Umbilical cord (tissue), 2 donors: ENCODE measurements around the gene SCAND1. TPM values are rescaled to one million over a fixed set of nuclear protein-coding genes. Genes with fewer than 3 reads are reported as not detected.
"Not testable (repeated sequence)": the region's sequence is repeated elsewhere in the genome, so short reads cannot be mapped to it uniquely, and the experiment has no call there.

Experiments used
- DNase-seq: peaks from one replicate; pipeline ENCODE4 v3.0.0-alpha.2; 2015; ENCODE audit warnings: low spot score
- total RNA-seq: library from RNA; depleted of rRNA; stranded (reverse); fragments of >200 nt; gene quantifications from one replicate; pipeline ENCODE4 v1.2.3, GENCODE V29; 2014; ENCODE audit warnings: low replicate concordance; ENCODE audit not compliant: insufficient read depth

Gene SCAND1
- total RNA-seq, 1 donor from 2014 or later: 21.4 TPM

DNA sequence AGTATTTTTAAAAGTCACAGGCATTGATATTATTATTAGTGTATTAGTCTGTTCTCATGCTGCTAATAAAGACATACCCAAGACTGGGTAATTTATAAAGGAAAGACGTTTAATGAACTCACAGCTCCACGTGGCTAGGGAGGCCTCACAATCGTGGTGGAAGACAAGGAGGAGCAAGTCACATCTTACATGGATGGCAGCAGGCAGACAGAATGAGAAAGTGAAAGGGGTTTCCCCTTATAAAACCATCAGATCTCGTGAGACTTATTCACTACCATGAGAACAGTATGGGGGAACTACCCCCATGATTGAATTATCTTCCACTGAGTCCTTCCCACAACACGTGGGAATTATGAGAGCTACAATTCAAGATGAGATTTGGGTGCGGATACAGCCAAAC lies 5.0 kb upstream of the SCAND1 start:
- not testable (repeated sequence) for DNase-seq

- no peak for DNase-seq
These were observed 2.3 kb upstream of the SCAND1 start for GRCh38 chr20:35956616-35957015.

GRCh38 chr20:35954907-35955251 lies 577 bp upstream of the SCAND1 start:
- DNase-seq: no peak

- DNase-seq: no peak
These were observed 709 bp downstream of the SCAND1 start for GRCh38 chr20:35953387-35954199.

DNA sequence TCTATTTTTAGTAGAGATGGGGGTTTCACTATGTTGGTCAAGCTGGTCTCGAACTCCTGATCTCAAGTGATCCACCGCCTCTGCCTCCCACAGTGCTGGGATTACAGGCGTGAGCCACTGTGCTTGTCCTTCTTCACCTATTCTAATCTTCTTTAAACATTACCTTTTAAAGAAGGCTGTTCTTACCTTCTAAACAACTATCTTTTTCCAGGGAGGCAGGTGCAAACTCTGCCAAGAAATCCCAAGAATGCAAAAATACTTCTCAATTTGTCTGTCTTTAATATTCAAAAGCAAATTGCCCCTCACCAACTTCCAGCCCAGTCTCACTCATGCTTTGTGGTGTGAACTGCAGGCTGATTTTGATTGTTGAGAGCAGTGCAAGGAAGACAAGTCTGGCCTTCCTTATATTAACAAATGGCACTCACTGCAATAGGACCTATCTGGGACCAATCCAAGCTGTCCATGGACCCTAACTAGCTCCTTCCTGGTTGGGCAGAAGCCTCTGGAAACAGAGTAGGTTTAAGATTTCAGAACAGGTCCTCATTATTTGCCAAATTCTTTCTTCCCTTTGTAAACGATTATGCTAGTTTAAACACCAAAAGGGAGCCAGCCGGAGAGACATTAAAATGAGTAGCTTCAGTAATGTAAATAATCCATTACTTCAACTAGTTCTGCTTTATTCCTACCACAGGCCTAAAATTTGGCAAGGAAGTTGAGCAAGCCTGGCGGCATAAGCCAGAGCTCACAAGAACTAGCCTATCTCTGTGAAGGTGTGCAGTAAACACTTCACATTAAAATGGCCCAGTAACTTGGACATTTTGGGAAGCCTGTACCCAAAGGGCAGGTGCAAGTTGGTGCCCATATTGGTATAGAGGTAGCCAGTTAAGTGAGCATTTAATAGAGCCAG lies 1.6 kb downstream of the SCAND1 start:
- DNase-seq: no peak

GRCh38 chr20:35952080-35952479 lies 2.2 kb downstream of the SCAND1 start:
- DNase-seq: not testable (repeated sequence)

DNA sequence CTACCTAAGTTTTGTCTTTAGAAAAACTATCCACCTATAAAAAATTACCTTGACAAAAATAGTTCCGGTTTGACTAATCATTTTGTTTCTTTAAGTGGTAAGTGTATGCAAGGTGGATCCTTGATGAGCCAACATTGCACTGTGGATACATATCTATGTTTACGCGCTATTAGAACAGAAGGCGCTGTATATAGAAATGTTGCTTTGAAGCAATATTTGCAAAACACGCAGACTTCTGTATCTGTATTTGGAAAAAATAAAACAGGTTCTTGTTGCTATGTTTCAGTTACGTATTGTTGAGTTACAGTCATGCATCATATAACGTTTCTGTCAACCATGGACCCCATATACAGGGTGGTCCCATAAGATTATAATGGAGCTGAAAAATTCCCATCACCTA lies 4.2 kb downstream of the SCAND1 start:
- DNase-seq: no peak

GRCh38 chr20:35947907-35948306 lies 6.4 kb downstream of the SCAND1 start:
- DNase-seq: no peak

DNA sequence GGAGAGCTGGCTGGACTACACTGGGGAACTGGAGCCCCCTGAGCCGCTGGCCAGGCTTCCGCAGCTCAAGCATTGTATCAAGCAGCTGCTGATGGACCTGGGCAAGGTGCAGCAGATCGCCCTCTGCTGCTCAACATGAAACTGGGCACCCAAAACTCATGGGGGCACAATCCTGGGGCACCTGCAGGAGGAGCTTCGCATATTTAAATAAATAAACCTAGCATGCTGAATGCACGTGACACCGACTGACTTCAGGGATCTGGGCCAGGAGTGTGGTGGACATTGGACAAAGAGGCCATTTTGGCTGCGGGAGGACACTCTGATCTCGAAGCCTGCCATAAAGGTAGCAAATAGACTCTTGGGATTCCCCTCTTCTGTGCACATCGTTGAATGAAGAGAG lies 6.8 kb downstream of the SCAND1 start:
- no peak for DNase-seq

- no peak for DNase-seq
These were observed 12.1 kb downstream of the SCAND1 start for GRCh38 chr20:35942243-35942642.

DNA sequence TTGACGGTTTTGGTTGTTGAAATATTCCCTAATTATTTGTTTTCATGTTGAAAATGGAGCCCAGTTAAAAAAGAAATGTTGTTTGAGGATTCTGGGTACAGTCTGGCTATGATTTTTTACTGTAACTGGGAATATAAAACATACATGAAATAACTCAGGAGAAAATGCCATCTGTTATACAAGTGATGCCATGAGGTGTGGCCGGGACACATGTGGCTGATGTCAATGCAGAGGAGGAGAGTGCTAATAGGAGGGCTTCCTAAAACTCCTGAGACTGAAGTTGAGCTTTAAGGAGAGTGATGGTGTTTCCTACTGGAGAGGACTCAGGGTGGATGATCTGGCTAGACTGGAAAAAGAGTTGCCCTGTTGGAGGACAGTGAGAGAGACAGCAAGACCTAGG lies 12.7 kb downstream of the SCAND1 start:
- no peak for DNase-seq

GRCh38 chr20:35939264-35939663 lies 15.0 kb downstream of the SCAND1 start:
- DNase-seq: no peak

DNA sequence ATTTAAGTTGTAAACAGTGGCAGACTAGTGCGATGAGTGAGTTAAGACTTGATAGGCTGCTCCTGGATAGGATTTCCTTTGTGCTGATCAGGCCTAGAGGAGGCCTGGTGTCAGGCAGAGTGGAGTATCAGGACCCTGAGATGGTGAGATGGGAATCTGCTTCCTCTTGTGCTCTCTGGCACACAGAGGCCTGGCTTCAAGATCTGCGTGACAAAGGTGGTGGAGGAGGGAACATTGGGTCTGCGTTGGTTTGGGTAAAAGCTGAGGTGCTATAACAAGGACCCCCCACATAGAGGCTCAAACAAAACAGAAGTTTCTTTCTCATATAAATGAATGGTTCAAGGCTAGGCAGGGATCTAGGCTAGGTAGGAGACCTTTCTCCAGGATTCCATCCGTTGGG lies 20.3 kb downstream of the SCAND1 start:
- no peak for DNase-seq

GRCh38 chr20:35929301-35929700 lies 25.0 kb downstream of the SCAND1 start:
- DNase-seq: no peak

- DNase-seq: no peak
These were observed 33.8 kb downstream of the SCAND1 start for GRCh38 chr20:35920523-35920922.

DNA sequence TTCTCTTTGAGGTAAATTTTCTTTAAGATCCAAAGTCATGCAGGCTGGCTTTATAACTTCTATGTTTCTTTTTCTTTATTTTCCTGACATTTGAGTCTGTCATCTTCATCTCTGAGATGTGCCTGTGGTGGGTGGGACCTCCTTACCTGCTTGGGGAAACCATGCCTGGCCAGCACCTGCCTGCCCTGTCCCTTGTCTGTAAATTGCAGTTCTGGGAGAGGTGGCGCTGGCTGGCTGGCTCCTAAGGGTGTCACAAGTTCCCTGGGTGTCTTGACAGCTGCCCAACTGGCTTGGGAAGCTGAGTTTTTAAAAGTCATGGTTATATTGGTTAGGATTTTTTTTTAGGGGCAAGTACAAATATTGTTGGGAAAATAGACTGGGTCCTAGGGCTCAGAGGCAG lies 36.3 kb downstream of the SCAND1 start:
- DNase-seq: no peak

DNA sequence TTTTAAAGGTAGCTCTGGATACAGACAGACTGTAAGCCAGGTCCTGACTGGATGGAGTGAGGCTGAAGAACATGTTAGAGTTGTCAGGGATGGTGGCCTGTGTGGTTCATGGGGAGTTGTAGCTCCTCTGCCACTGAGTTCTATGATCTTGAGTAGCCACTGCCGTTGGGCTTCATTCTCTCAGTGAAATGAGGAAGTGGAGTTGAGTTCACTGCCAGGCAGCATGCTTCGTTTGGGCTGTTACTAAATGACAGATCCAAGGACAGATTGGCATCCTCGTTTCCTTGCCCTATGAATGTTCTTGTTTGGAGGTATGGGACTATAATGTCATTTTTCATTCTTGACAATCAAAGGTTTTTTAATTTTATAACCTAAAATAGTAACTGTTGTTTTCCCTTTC lies 37.2 kb downstream of the SCAND1 start:
- no peak for DNase-seq

- no peak for DNase-seq
These were observed 41.4 kb downstream of the SCAND1 start for GRCh38 chr20:35912881-35913280.

- DNase-seq: no peak
These were observed 44.0 kb downstream of the SCAND1 start for GRCh38 chr20:35910254-35910653.

GRCh38 chr20:35909796-35910195 lies 44.5 kb downstream of the SCAND1 start:
- no peak for DNase-seq

DNA sequence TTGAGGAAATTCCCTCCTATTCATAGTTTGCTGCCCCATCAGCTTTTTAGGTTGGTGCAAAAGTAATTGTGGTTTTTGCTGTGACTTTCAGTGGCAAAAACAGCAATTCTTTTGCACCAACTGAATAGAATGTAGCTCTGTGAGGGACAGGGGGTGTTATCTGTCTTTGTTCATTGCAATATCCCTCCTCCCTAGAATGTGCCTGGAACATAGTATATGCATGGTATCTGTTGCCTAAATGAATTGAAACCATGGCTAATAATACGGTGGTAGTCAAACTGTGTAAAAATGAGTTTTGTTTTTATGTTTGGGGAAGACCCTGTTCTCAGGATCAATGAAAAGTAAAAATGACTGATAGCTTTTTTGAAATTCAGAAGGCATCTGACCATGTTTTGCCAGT lies 45.1 kb downstream of the SCAND1 start:
- no peak for DNase-seq

DNA sequence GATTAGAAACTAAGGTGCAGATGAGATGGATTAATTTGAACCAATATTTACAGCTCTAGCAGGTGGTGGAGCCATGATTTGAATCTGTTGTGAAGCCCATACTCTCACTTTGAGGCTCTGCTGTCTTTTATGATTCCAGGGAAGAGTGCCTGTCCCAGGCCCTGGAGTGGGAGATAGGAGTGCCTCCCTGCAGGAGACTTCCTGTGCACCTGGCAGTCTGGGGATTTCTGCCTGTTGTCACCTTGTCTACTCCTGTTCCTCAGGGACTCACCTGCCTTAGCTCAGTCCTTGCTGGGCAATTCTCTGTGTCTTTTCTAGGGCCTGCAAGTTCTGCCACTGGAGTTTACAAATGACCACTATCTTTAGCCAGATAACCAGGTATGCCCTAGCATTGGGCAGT lies 46.3 kb downstream of the SCAND1 start:
- no peak for DNase-seq
